Ishikawa (cell line): ENCODE data around the gene MMS19.

Source experiments
- CEBPB ChIP-seq: IDR thresholded peaks from 2 replicates; pipeline ENCODE4 v1.6.1; 2012
- CREB1 ChIP-seq: IDR thresholded peaks from 2 replicates; pipeline ENCODE4 v1.6.1; 2012; ENCODE audit warnings: low read depth
- EGR1 ChIP-seq: IDR thresholded peaks from 2 replicates; pipeline ENCODE4 v1.6.1; 2012
- EP300 ChIP-seq: IDR thresholded peaks from 2 replicates; pipeline ENCODE4 v1.6.1; 2012; ENCODE audit warnings: borderline replicate concordance
- FOXM1 ChIP-seq: IDR thresholded peaks from 2 replicates; pipeline ENCODE4 v1.6.1; 2012; ENCODE audit warnings: low read depth, borderline replicate concordance
- NFIC ChIP-seq: IDR thresholded peaks from 2 replicates; pipeline ENCODE4 v1.6.1; 2012
- RAD21 ChIP-seq: IDR thresholded peaks from 2 replicates; pipeline ENCODE4 v1.6.1; 2012; ENCODE audit warnings: low read depth
- TAF1 ChIP-seq: IDR thresholded peaks from 2 replicates; pipeline ENCODE4 v1.6.1; 2012; ENCODE audit warnings: low read depth, mild to moderate bottlenecking
- TCF12 ChIP-seq: IDR thresholded peaks from 2 replicates; pipeline ENCODE4 v1.6.1; 2012; ENCODE audit warnings: low read depth
- TEAD4 ChIP-seq: IDR thresholded peaks from 2 replicates; pipeline ENCODE4 v1.6.1; 2012
- YY1 ChIP-seq: IDR thresholded peaks from 2 replicates; pipeline ENCODE4 v1.6.1; 2012; ENCODE audit warnings: low read depth
- ZBTB7A ChIP-seq: IDR thresholded peaks from 2 replicates; pipeline ENCODE4 v1.6.1; 2012; ENCODE audit warnings: low read depth
- TF ChIP-seq, protein P1 (sequence below): IDR thresholded peaks from 2 replicates; pipeline ENCODE4 v1.6.1; 2012
- TF ChIP-seq, protein P2 (sequence below): IDR thresholded peaks from 2 replicates; pipeline ENCODE4 v1.6.1; 2012; ENCODE audit warnings: low read depth, mild to moderate bottlenecking
- TF ChIP-seq, protein P3 (sequence below): IDR thresholded peaks from 2 replicates; pipeline ENCODE4 v1.6.1; 2012

MMS19 gene

DNA sequence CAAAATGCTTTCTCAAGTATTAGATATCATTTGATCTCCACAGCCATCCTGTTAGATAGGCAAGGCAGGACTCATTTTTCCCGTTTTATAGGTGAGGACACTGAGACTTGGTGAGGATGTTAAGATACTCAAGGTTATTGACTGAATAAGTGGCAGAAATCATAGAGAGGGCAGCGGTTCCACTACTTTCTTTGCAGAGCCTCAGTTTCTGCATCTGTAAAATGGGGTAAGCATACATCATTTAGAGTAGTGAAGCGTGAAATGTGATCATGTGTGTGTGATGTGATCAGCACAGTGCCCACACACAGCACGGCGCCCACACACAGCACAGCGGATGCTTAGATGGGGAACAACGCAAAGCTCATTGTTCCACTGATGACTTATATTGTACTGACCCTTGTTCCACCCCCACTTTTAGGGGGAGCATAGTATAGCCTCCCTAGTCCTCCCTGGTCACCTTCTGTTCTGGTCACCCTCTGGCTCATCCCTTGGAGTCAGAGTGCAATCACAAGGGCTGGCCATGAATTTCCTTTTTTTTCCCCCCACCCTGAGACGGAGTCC is 11.0 kb upstream of the MMS19 start:
- no peak for TF ChIP-seq CREB1
- no peak for TF ChIP-seq TCF12
- no peak for TF ChIP-seq ZBTB7A
- TF ChIP-seq CEBPB: no peak
- TF ChIP-seq YY1: no peak
- no peak for TF ChIP-seq RAD21

DNA sequence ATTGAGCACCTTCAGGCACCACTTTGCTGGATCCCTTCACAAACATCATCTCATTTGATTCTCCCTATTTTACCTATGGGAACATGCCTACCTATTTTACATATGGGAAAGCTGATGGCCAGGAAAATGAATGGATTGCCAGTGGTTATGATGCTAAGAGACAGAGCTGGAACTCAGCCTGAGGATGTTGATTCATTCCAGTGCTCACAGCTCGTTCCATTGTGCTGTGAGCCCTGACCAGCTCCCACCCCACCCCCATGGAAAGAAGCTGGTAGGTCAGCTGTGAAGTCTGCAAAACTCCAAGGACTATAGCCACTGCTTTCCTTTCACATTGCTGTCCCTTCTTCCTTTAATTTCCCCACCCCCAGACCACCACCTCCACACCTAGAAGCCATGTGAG is 10.1 kb upstream of the MMS19 start:
- TF ChIP-seq EGR1 (no peak), RAD21 (no peak), EP300 (no peak), YY1 (no peak), TEAD4 (no peak), TAF1 (no peak)

DNA sequence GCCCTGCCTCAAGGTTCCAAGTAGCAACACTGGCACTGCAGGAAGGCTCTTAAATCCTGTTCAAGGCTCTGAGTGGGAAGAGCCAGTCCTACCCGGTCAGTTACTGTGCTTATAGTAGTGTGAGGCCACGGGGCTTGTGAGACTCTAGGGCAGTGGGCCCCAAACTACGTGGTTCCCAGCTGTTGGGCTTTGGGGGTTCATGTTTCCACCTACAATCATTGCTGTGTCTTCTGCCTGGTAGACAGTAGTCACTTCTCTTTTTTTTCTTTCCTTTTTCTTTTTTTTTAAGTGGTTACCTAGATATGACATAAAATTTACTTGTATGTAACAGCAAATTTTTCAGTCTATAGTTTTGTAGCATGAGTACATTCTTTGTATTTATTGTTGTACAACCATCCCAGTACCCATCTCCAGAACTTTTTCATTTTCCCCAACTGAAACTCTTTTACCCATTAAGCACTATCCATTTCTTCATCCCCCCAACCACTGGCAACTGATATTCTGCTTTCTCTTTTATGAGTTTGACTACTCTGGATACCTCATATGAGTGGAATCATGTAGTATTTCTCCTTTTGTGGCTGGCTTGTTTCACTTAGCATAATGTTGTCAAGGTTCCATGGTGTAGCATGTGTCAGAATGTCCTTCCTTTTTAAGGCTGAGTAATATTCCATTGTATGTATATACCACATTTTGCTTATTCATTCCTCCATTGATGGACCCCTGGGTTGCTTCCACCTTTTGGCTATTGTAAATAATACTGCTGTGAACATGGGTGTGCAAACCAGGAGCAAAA is 8.2 kb upstream of the MMS19 start:
- TF ChIP-seq, protein P1, sequence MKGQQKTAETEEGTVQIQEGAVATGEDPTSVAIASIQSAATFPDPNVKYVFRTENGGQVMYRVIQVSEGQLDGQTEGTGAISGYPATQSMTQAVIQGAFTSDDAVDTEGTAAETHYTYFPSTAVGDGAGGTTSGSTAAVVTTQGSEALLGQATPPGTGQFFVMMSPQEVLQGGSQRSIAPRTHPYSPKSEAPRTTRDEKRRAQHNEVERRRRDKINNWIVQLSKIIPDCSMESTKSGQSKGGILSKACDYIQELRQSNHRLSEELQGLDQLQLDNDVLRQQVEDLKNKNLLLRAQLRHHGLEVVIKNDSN: no peak
- TF ChIP-seq CEBPB (no peak), FOXM1 (no peak), EP300 (no peak), ZBTB7A (no peak), NFIC (no peak), TEAD4 (no peak), YY1 (no peak)

DNA sequence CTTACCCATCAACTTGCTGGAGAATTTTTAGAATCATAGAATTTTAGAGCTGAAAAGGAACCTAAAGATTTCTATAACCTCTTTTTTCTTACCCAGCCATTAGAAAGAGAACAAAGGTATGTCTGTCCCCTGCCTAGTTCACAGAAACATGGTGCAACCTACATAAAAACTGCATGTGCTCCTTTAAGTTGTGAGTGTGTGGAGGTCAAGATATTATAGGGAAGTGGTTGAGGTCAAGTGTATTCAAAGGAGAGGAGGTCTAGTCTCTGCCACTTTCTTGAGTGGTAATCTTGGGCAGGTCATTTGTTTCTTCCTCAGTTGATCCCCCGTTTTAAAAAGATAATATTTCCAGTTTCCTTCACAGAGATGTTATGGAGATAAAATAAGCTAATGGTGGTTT is 6.9 kb upstream of the MMS19 start:
- TF ChIP-seq TEAD4: no peak
- no peak for TF ChIP-seq TAF1
- TF ChIP-seq, protein P2, sequence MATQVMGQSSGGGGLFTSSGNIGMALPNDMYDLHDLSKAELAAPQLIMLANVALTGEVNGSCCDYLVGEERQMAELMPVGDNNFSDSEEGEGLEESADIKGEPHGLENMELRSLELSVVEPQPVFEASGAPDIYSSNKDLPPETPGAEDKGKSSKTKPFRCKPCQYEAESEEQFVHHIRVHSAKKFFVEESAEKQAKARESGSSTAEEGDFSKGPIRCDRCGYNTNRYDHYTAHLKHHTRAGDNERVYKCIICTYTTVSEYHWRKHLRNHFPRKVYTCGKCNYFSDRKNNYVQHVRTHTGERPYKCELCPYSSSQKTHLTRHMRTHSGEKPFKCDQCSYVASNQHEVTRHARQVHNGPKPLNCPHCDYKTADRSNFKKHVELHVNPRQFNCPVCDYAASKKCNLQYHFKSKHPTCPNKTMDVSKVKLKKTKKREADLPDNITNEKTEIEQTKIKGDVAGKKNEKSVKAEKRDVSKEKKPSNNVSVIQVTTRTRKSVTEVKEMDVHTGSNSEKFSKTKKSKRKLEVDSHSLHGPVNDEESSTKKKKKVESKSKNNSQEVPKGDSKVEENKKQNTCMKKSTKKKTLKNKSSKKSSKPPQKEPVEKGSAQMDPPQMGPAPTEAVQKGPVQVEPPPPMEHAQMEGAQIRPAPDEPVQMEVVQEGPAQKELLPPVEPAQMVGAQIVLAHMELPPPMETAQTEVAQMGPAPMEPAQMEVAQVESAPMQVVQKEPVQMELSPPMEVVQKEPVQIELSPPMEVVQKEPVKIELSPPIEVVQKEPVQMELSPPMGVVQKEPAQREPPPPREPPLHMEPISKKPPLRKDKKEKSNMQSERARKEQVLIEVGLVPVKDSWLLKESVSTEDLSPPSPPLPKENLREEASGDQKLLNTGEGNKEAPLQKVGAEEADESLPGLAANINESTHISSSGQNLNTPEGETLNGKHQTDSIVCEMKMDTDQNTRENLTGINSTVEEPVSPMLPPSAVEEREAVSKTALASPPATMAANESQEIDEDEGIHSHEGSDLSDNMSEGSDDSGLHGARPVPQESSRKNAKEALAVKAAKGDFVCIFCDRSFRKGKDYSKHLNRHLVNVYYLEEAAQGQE: no peak
- no peak for TF ChIP-seq CEBPB
- no peak for TF ChIP-seq YY1
- TF ChIP-seq, protein P1: no peak
- no peak for TF ChIP-seq NFIC
- TF ChIP-seq TCF12: no peak
- no peak for TF ChIP-seq CREB1
- no peak for TF ChIP-seq FOXM1
- TF ChIP-seq EP300: no peak
- TF ChIP-seq, protein P3, sequence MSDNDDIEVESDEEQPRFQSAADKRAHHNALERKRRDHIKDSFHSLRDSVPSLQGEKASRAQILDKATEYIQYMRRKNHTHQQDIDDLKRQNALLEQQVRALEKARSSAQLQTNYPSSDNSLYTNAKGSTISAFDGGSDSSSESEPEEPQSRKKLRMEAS: no peak
- no peak for TF ChIP-seq EGR1
- no peak for TF ChIP-seq ZBTB7A
- no peak for TF ChIP-seq RAD21

DNA sequence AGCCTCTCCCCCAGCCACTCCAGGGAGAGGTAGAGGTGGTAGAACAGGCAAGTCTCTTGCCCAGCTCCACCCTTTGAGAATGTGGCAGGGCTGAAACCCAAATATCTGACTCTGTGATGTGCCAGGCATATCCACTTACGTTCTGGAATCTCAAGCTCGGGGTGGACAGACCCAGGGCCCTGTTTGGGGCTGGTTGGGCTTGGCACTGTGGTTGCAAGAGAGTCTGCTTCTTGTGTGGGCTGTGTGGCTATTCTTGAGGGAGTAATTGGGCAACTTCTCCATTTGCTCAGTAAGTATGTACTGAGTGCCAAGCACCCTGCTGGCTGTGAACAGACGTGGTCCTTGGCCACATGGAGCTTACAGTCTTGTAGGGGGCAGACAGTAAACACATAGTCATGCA is 5.2 kb upstream of the MMS19 start:
- no peak for TF ChIP-seq EGR1
- no peak for TF ChIP-seq TCF12
- TF ChIP-seq ZBTB7A: no peak
- TF ChIP-seq RAD21: no peak
- TF ChIP-seq FOXM1: no peak
- TF ChIP-seq YY1: no peak
- TF ChIP-seq, protein P3: no peak
- no peak for TF ChIP-seq TAF1

DNA sequence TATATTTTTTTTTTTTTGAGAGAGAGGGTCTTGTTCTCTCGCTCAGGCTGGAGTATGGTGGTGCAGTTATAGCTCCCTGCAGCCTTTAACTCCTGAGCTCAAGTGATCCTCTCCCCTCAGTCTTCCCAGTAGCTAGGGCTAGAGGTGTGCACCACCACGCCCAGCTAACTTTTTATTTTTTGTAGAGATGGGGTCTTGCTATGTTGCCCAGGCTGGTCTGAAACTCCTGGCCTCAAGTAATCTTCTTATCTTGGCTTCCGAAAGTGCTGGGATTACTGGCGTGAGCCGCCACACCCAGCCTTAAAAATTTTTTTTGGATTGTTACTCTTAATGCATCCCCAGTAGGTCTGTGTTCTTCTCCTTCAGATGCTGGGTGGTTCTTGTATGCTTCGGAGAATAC is 4.7 kb upstream of the MMS19 start:
- TF ChIP-seq TCF12 (no peak), FOXM1 (no peak), TAF1 (no peak), YY1 (no peak), EP300 (no peak), CREB1 (no peak), TEAD4 (no peak), ZBTB7A (no peak)
- TF ChIP-seq, protein P3: no peak
- TF ChIP-seq, protein P1: no peak
- TF ChIP-seq, protein P2: no peak
